NOMO-1 treated with DMSO at 0.1 percent for 48 hours (cell line): ENCODE data around the gene SMIM24.
"Not testable (repeated sequence)": the region's sequence is repeated elsewhere in the genome, so short reads cannot be mapped to it uniquely, and the experiment has no call there.

ENCODE experiments used
- DNase-seq: peaks from one replicate; lab custom pipeline; 2025; ENCODE audit not compliant: unreplicated experiment; lab: John Stamatoyannopoulos, UW

SMIM24 gene

GRCh38 chr19:3480383-3481091 lies at the start of gene SMIM24:
Gene SMIM24 (minus strand): TSS chr19:3480525. CDS start chr19:3480463, 62 bp downstream.
- no peak for DNase-seq

GRCh38 chr19:3529299-3529698 lies 49.0 kb upstream of the SMIM24 start:
- not testable (repeated sequence) for DNase-seq

GRCh38 chr19:3528539-3529211 lies 48.4 kb upstream of the SMIM24 start:
- DNase-seq, result no peak

- no peak for DNase-seq
Observed at GRCh38 chr19:3528080-3528479, 47.8 kb upstream of the SMIM24 start.

GRCh38 chr19:3527238-3527910 lies 47.0 kb upstream of the SMIM24 start:
- DNase-seq, result no peak

GRCh38 chr19:3526507-3527237 lies 46.3 kb upstream of the SMIM24 start:
- no peak for DNase-seq

GRCh38 chr19:3524904-3525451 lies 44.7 kb upstream of the SMIM24 start:
- DNase-seq, result no peak

GRCh38 chr19:3524078-3524842 lies 43.9 kb upstream of the SMIM24 start:
- DNase-seq, result no peak

GRCh38 chr19:3523361-3524077 lies 43.2 kb upstream of the SMIM24 start:
- no peak for DNase-seq

GRCh38 chr19:3522421-3523360 lies 42.4 kb upstream of the SMIM24 start:
- DNase-seq, result no peak

GRCh38 chr19:3521104-3521445 lies 40.8 kb upstream of the SMIM24 start:
- DNase-seq, result no peak

- DNase-seq, result no peak
Observed at GRCh38 chr19:3520166-3521103, 40.1 kb upstream of the SMIM24 start.

GRCh38 chr19:3519126-3519525 lies 38.8 kb upstream of the SMIM24 start:
- DNase-seq, result no peak

GRCh38 chr19:3518659-3519058 lies 38.3 kb upstream of the SMIM24 start:
- no peak for DNase-seq

- no peak for DNase-seq
Observed at GRCh38 chr19:3518255-3518654, 37.9 kb upstream of the SMIM24 start.

- DNase-seq, result no peak
Observed at GRCh38 chr19:3517638-3518037, 37.3 kb upstream of the SMIM24 start.

- DNase-seq, result no peak
Observed at GRCh38 chr19:3516675-3517207, 36.4 kb upstream of the SMIM24 start.
